Measurements from ENCODE around the gene CSN2.
A peak's percentile ranks its signal among the peaks of the same experiment; 100 is the strongest.

CSN2 gene

DNA sequence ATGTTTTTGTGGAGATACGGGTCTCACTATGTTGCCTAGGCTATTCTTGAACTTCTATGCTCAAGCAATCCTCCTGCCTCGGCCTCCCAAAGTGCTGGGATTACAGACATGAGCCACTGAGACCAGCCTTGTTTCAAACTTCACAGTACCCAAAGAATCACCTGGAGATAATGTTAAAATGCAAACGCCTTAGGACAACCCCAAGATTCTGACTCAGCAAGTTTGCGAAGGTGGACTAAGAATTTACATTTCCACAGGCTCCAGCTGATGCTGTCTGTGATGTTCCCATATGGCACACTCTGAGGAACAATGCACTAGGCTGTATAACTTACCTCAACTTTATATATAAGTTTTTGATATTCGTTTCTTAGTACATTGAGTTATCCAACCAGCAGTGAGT is 29.3 kb upstream of the CSN2 start:
- TF ChIP-seq, protein P1, sequence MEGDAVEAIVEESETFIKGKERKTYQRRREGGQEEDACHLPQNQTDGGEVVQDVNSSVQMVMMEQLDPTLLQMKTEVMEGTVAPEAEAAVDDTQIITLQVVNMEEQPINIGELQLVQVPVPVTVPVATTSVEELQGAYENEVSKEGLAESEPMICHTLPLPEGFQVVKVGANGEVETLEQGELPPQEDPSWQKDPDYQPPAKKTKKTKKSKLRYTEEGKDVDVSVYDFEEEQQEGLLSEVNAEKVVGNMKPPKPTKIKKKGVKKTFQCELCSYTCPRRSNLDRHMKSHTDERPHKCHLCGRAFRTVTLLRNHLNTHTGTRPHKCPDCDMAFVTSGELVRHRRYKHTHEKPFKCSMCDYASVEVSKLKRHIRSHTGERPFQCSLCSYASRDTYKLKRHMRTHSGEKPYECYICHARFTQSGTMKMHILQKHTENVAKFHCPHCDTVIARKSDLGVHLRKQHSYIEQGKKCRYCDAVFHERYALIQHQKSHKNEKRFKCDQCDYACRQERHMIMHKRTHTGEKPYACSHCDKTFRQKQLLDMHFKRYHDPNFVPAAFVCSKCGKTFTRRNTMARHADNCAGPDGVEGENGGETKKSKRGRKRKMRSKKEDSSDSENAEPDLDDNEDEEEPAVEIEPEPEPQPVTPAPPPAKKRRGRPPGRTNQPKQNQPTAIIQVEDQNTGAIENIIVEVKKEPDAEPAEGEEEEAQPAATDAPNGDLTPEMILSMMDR (IDR thresholded peaks at IDR 0.05): no peak
- Mint-ChIP-seq H3K4me3 (no peak overlapping the region), H3K36me3 (ENCODE audit: low read depth) (no peaks in the 10 kb centered on the region), H3K27ac (no peak overlapping the region), H3K9me3 (no peaks in the 10 kb centered on the region), H3K27me3 (ENCODE audit: low read depth, poor library complexity) (no peaks in the 10 kb centered on the region), H3K4me1 (no peaks in the 10 kb centered on the region)
- no peak for DNase-seq

DNA sequence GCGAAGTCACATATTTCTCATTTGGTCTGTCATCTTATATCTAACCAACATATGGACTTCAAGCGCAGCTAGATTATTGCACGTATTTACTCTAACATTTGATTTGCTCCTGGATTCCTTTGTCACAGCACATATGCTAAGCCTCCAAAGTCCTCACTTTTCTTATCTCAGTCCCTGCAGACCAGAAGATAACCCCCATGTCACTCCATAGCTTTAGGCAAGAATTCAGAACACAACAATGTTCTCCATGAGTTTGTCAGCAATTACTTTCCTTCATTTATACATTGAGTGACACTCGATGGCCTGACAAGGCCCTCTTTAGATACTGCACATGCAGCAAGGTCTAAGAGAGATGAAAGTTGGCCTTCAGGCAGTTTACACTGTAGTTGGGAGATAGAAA is 25.5 kb upstream of the CSN2 start:
- H3K9me3 Mint-ChIP-seq: no peaks in the 10 kb centered on the region
- H3K27ac Mint-ChIP-seq: no peak overlapping the region
- TF ChIP-seq, protein P1 (IDR thresholded peaks at IDR 0.05): no peak
- no peaks in the 10 kb centered on the region for H3K4me1 Mint-ChIP-seq
- H3K4me3 Mint-ChIP-seq: no peak overlapping the region
- H3K27me3 Mint-ChIP-seq (ENCODE audit: low read depth, poor library complexity): no peaks in the 10 kb centered on the region
- no peak for DNase-seq
- no peaks in the 10 kb centered on the region for H3K36me3 Mint-ChIP-seq (ENCODE audit: low read depth)

DNA sequence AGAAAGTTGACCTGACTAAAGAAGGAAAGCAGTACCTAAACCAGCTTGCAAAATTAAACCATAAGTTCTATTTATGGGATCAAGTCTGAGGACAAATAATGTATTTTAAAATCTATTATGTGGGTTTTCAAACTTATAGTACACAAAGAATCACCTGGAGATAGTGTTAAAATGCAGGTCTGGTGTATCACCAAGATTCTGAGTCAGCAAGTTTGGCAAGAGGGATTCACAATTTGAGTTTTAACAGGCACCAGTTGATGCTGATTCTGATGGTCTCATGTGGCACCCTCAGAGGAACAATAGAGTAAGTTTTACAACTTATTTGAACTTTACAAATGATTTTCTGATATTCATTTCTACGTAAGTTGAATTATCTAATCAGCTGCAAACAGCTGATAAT is 21.1 kb upstream of the CSN2 start:
- Mint-ChIP-seq H3K4me3 (no peak overlapping the region), H3K27me3 (ENCODE audit: low read depth, poor library complexity) (no peaks in the 10 kb centered on the region), H3K36me3 (ENCODE audit: low read depth) (no peaks in the 10 kb centered on the region), H3K4me1 (no peaks in the 10 kb centered on the region), H3K27ac (no peak overlapping the region), H3K9me3 (no peaks in the 10 kb centered on the region)
- TF ChIP-seq, protein P1 (IDR thresholded peaks at IDR 0.05): no peak
- DNase-seq: no peak

DNA sequence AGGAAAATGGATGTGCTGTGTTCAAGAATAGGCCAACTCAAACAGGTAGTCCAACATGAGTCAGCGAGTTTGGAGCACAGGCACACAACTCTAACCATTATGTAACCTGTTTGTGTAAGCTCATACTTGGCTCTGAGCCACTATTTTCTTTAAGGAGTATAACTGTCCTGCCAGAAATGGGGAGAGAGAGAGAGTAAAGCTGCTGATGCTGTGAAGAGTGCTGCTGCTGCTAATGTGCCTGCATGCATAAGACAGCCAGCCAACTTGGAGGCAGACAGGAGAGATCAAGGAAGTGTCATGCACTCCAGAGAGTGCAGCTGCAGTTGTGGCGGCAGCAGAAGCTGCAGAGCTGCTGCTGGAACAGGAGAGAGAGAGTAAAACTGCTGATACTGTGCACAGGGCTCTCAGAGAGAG is 18.5 kb upstream of the CSN2 start:
- no peaks in the 10 kb centered on the region for H3K4me1 Mint-ChIP-seq
- no peaks in the 10 kb centered on the region for H3K9me3 Mint-ChIP-seq
- TF ChIP-seq, protein P1 (IDR thresholded peaks at IDR 0.05): no peak
- no peak for DNase-seq
- no peak overlapping the region for H3K4me3 Mint-ChIP-seq
- no peaks in the 10 kb centered on the region for H3K27me3 Mint-ChIP-seq (ENCODE audit: low read depth, poor library complexity)
- H3K36me3 Mint-ChIP-seq (ENCODE audit: low read depth): no peaks in the 10 kb centered on the region
- H3K27ac Mint-ChIP-seq: no peak overlapping the region

DNA sequence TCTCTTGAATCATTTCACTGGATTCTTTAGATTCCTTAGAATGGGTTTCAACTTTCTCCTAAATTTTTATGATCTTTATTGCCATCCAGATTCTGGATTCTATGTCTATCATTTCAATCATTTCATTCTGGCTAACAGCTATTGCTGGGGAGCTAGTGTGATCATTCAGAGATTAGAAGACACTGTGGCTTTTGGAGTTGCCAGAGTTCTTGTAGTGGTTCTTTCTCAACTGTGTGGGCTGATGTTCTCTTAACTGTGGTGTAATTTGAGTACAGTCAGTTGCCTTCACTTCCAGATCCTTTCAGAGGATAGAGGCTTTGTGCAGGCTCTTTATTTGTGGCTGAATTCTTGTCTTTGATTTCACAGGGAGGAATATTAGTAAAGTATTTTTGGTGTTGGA is 12.1 kb upstream of the CSN2 start:
- Mint-ChIP-seq H3K27ac (peak overlapping the region; percentile 4), H3K9me3 (no peaks in the 10 kb centered on the region), H3K27me3 (ENCODE audit: low read depth, poor library complexity) (no peaks in the 10 kb centered on the region), H3K36me3 (ENCODE audit: low read depth) (no peaks in the 10 kb centered on the region), H3K4me3 (no peak overlapping the region), H3K4me1 (peaks cover 6% of the 10 kb centered on the region)
- TF ChIP-seq, protein P1 (IDR thresholded peaks at IDR 0.05): no peak
- DNase-seq: no peak

DNA sequence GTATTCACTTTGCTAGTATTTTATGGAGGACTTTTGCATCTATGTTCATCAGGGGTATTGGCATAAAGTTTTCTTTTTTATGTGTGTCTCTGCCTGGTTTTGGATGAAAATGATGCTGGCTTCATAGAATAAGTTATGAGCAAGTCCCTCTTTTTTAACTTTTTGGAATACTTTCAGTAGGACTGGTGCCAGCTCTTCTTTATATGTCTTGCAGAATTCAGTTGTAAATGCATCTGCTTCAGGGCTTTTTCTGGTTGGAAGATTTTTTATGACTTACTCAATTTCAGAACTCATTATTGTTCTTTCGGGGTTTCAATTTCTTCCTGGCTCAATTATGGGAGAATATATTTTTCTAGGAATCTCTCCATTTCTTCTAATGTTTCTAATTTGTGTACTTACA is 9.1 kb upstream of the CSN2 start:
- Mint-ChIP-seq H3K27me3 (ENCODE audit: low read depth, poor library complexity) (no peaks in the 10 kb centered on the region), H3K36me3 (ENCODE audit: low read depth) (no peaks in the 10 kb centered on the region), H3K4me1 (peaks cover 6% of the 10 kb centered on the region), H3K27ac (no peak overlapping the region), H3K4me3 (no peak overlapping the region), H3K9me3 (no peaks in the 10 kb centered on the region)
- DNase-seq: no peak
- TF ChIP-seq, protein P1 (IDR thresholded peaks at IDR 0.05): no peak
